K562 (cell line): ENCODE results near the gene CDHR2. TPM values are rescaled to one million over a fixed set of nuclear protein-coding genes. Genes with fewer than 3 reads are reported as not detected.

ENCODE experiments used
- ARID3B ChIP-seq: fragments of 250-450 bp; sonication (Bioruptor Pico); IDR thresholded peaks from 2 replicates; pipeline ENCODE4 v1.4.0; 2020; ENCODE audit warnings: borderline replicate concordance
- C11orf30 ChIP-seq: fragments of 450-650 bp; IDR thresholded peaks from 2 replicates; pipeline ENCODE4 v1.6.1; 2016; ENCODE audit warnings: low read depth, mild to moderate bottlenecking
- FOXM1 ChIP-seq, 2 experiments: fragments of 450-650 bp in 1 of 2; sonication (generic) in 1 of 2; formaldehyde crosslinking in 1 of 2; IDR thresholded peaks; 2 replicates each; pipeline versions ENCODE4 v1.6.1 to v1.9.0; 2017 to 2022; ENCODE audit warnings: low read depth in 2 of 2, mild to moderate bottlenecking in 2 of 2, missing genetic modification reagents in 1 of 2, moderate library complexity in 1 of 2
- IRF9 ChIP-seq: fragments of 450-650 bp; IDR thresholded peaks from 2 replicates; pipeline ENCODE4 v1.6.1; 2016; ENCODE audit warnings: missing biosample characterization, missing genetic modification characterization
- KAT8 ChIP-seq: fragments of 450-650 bp; IDR thresholded peaks from 2 replicates; pipeline ENCODE4 v1.6.1; 2016; ENCODE audit warnings: low read depth, mild to moderate bottlenecking
- PCBP1 ChIP-seq: fragments of 200-400 bp; formaldehyde crosslinking; IDR thresholded peaks from 2 replicates; pipeline ENCODE4 v1.6.1; 2018; ENCODE audit warnings: mild to moderate bottlenecking, low read depth, low read length; ENCODE audit not compliant: poor library complexity, severe bottlenecking
- PRDM10 ChIP-seq: fragments of 450-650 bp; IDR thresholded peaks from 2 replicates; pipeline ENCODE4 v1.6.1; 2018; ENCODE audit not compliant: partially characterized antibody
- PTRF ChIP-seq: fragments of 450-650 bp; IDR thresholded peaks from 2 replicates; pipeline ENCODE4 v1.6.1; 2016; ENCODE audit warnings: mild to moderate bottlenecking, missing genetic modification characterization, missing compliant biosample characterization
- SMARCB1 ChIP-seq: IDR thresholded peaks from 2 replicates; pipeline ENCODE4 v1.6.1; 2011; ENCODE audit warnings: improper control_type of control experiment, low read depth; ENCODE audit not compliant: insufficient read length
- SMARCE1 ChIP-seq: fragments of 450-650 bp; IDR thresholded peaks from 2 replicates; pipeline ENCODE4 v1.7.1; 2016; ENCODE audit warnings: mild to moderate bottlenecking
- ZNF12 ChIP-seq: sonication (generic); formaldehyde crosslinking; IDR thresholded peaks from 2 replicates; pipeline ENCODE4 v1.4.0; 2020; ENCODE audit warnings: mild to moderate bottlenecking, missing genetic modification reagents
- ZNF277 ChIP-seq: fragments of 250-450 bp; sonication (Bioruptor Pico); IDR thresholded peaks from 2 replicates; pipeline ENCODE4 v1.8.0; 2022; ENCODE audit warnings: inconsistent platforms, mild to moderate bottlenecking, moderate library complexity, borderline replicate concordance
- ZNF311 ChIP-seq: fragments of 250-450 bp; sonication (Bioruptor Pico); IDR thresholded peaks from 2 replicates; pipeline ENCODE4 v1.4.0; 2020; ENCODE audit warnings: mild to moderate bottlenecking, moderate library complexity
- ZSCAN32 ChIP-seq: fragments of 450-650 bp; formaldehyde crosslinking; IDR thresholded peaks from 2 replicates; pipeline ENCODE4 v1.4.0; 2020; ENCODE audit warnings: mild to moderate bottlenecking, moderate library complexity
- polyA plus RNA-seq, 8 experiments: library from polyadenylated mRNA; depleted of rRNA in 4 of 8; stranded (reverse) in 5 of 8; unstranded in 3 of 8; fragments of >200 nt; fragmentation: Nextera tagmentation in 2 of 8; fragmentation: Illumina TruSeq in 1 of 8; extraction: Ambion mirVana in 2 of 8; extraction: Trizol in 1 of 8; gene quantifications; 2 replicates each; pipeline versions ENCODE4 v1.2.1 to v1.2.3, GENCODE V29; 2011 to 2014; ENCODE audit warnings: inconsistent platforms in 1 of 8, missing spikeins in 1 of 8
- total RNA-seq, 7 experiments: library from RNA; depleted of rRNA in 6 of 7; stranded (reverse); fragments of >200 nt in 6 of 7; fragmentation: Illumina TruSeq in 2 of 7; extraction: Trizol in 2 of 7; gene quantifications; 2 replicates each; pipeline versions ENCODE4 v1.2.1 to v1.2.3, GENCODE V29; 2011 to 2021; ENCODE audit warnings: low replicate concordance in 1 of 7

Gene CDHR2
- total and polyA plus RNA-seq, 9 of the 15 experiments (the other 6 are each of a cell fraction or from before 2014, with no cell fraction given) = 0.01 to 0.62 (median 0.09) TPM; not detected in 2

- TF ChIP-seq PRDM10 = peak; percentile 73
- no peak for TF ChIP-seq ARID3B
- TF ChIP-seq PCBP1 = no peak
- no peak for TF ChIP-seq ZNF277 (CRISPR knock-in tag)
- TF ChIP-seq KAT8 = no peak
- no peak for TF ChIP-seq SMARCE1
- TF ChIP-seq FOXM1 (IDR thresholded peaks at IDR 0.05; ENCODE audit: low read depth) = no peak
- TF ChIP-seq FOXM1 (CRISPR knock-in tag; IDR thresholded peaks at IDR 0.05; ENCODE audit: low read depth) = no peak
- no peak for TF ChIP-seq ZSCAN32
- TF ChIP-seq ZNF12 (CRISPR knock-in tag) = no peak
- no peak for TF ChIP-seq IRF9 (tag)
- no peak for TF ChIP-seq PTRF
- TF ChIP-seq SMARCB1 = no peak
- TF ChIP-seq C11orf30 = no peak
- no peak for TF ChIP-seq ZNF311 (CRISPR knock-in tag)
Measured at GRCh38 chr5:176543428-176544182, 5.5 kb upstream of the CDHR2 start (continued).
